Osteocyte (in vitro differentiated cells): ENCODE measurements around the gene KIF20B. TPM values are rescaled to one million over a fixed set of nuclear protein-coding genes. Genes with fewer than 3 reads are reported as not detected.
"Not testable (repeated sequence)": the region's sequence is repeated elsewhere in the genome, so short reads cannot be mapped to it uniquely, and the experiment has no call there.

Experiments
- DNase-seq: peaks from one replicate; pipeline ENCODE4 v3.0.0; 2021; ENCODE audit warnings: mixed read lengths; ENCODE audit not compliant: unreplicated experiment; ENCODE audit errors: extremely low spot score
- H3K27ac Mint-ChIP-seq: one replicate; pipeline ENCODE4 v1.8.0; 2021; ENCODE audit warnings: mild to moderate bottlenecking, mixed read lengths; ENCODE audit not compliant: unreplicated experiment
- H3K27me3 Mint-ChIP-seq: one replicate; pipeline ENCODE4 v1.8.0; 2021; ENCODE audit warnings: mixed read lengths; ENCODE audit not compliant: unreplicated experiment
- H3K36me3 Mint-ChIP-seq: one replicate; pipeline ENCODE4 v1.8.0; 2021; ENCODE audit warnings: mixed read lengths; ENCODE audit not compliant: unreplicated experiment
- H3K4me1 Mint-ChIP-seq: one replicate; pipeline ENCODE4 v1.8.0; 2021; ENCODE audit warnings: mixed read lengths; ENCODE audit not compliant: unreplicated experiment
- H3K4me3 Mint-ChIP-seq: one replicate; pipeline ENCODE4 v1.8.0; 2021; ENCODE audit warnings: mild to moderate bottlenecking, moderate library complexity, mixed read lengths; ENCODE audit not compliant: unreplicated experiment
- H3K9me3 Mint-ChIP-seq: one replicate; pipeline ENCODE4 v1.8.0; 2021; ENCODE audit warnings: mixed read lengths; ENCODE audit not compliant: unreplicated experiment
- total RNA-seq: library from RNA; stranded (reverse); gene quantifications from 2 replicates; pipeline ENCODE4 v1.2.1, GENCODE V29; 2021
- TF ChIP-seq, protein P1 (sequence below): fragments of 200-600 bp; sonication (generic); IDR thresholded peaks from 2 replicates; pipeline ENCODE4 v1.5.0; 2021; ENCODE audit warnings: antibody characterized with exemption, mild to moderate bottlenecking, moderate library complexity

KIF20B gene
- total RNA-seq, 1 donor from 2014 or later: 9.9 TPM

DNA sequence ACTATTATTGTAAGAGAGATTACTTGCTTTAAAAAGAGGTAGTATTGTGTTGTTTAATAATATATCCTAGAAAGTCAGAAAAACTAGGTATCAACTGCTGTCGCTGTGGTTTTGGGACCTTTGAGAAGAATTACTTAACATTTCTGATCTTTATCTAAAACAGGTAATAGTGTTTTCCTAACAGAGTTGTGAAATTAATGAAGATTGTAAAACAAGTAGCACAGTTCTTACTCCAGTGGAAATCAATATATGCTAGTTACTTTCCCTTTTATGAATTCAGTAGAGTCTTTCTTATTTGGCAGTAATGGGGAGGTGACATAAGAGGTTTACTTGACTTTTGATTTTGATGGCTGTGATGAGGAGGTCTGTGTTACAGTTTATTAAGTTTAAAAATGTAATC lies 58.1 kb downstream of the KIF20B start:
- H3K4me1 Mint-ChIP-seq: no peaks in the 10 kb centered on the region
- no peaks in the 10 kb centered on the region for H3K27me3 Mint-ChIP-seq
- DNase-seq: no peak
- H3K27ac Mint-ChIP-seq: no peak overlapping the region
- TF ChIP-seq, protein P1, sequence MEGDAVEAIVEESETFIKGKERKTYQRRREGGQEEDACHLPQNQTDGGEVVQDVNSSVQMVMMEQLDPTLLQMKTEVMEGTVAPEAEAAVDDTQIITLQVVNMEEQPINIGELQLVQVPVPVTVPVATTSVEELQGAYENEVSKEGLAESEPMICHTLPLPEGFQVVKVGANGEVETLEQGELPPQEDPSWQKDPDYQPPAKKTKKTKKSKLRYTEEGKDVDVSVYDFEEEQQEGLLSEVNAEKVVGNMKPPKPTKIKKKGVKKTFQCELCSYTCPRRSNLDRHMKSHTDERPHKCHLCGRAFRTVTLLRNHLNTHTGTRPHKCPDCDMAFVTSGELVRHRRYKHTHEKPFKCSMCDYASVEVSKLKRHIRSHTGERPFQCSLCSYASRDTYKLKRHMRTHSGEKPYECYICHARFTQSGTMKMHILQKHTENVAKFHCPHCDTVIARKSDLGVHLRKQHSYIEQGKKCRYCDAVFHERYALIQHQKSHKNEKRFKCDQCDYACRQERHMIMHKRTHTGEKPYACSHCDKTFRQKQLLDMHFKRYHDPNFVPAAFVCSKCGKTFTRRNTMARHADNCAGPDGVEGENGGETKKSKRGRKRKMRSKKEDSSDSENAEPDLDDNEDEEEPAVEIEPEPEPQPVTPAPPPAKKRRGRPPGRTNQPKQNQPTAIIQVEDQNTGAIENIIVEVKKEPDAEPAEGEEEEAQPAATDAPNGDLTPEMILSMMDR: no peak
- no peak overlapping the region for H3K4me3 Mint-ChIP-seq
- H3K36me3 Mint-ChIP-seq: peaks cover 15% of the 10 kb centered on the region
- H3K9me3 Mint-ChIP-seq: peaks cover 4% of the 10 kb centered on the region

DNA sequence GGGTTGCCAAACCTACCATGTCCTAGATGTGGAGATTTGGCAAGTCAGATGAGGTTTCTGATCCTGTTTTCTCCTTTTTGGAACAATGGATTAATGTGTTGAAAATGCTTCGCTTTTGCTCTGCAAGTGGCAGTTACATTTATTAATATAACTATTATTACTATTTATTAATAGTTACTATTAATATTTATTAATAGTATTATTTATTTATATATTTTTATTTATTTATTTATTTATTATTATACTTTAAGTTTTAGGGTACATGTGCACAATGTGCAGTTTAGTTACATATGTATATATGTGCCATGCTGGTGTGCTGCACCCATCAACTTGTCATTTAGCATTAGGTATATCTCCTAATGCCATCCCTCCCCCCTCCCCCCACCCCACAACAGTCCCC lies 62.3 kb downstream of the KIF20B start:
- not testable (repeated sequence) for H3K27me3 Mint-ChIP-seq, H3K4me1 Mint-ChIP-seq, H3K4me3 Mint-ChIP-seq, H3K9me3 Mint-ChIP-seq, DNase-seq, H3K27ac Mint-ChIP-seq
- H3K36me3 Mint-ChIP-seq: peaks cover 21% of the 10 kb centered on the region

DNA sequence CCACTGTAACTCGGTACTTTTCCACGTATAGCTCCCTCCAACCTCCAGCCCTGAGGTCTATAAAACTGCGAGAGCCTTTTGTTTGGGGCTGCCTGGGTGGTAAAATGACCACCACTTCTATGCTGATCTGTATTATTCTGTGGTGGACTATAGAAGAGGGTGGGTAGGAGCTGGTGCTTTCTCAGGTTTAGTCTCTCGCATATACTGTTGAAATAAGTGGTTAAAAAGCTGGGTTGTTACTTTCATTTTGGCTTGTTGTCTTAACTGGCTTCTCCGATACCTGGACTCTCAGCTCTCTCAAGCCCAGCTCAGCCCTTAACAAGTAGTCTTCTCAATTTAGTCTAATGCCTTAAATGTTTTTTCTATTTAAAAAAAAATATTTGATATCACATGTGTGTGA lies 70.3 kb downstream of the KIF20B start:
- Mint-ChIP-seq H3K4me1 (peaks cover 3% of the 10 kb centered on the region), H3K27me3 (no peaks in the 10 kb centered on the region), H3K27ac (peak overlapping the region; percentile 10), H3K36me3 (peaks cover 25% of the 10 kb centered on the region), H3K4me3 (no peak overlapping the region), H3K9me3 (peaks cover 8% of the 10 kb centered on the region)
- no peak for DNase-seq
- TF ChIP-seq, protein P1: no peak

DNA sequence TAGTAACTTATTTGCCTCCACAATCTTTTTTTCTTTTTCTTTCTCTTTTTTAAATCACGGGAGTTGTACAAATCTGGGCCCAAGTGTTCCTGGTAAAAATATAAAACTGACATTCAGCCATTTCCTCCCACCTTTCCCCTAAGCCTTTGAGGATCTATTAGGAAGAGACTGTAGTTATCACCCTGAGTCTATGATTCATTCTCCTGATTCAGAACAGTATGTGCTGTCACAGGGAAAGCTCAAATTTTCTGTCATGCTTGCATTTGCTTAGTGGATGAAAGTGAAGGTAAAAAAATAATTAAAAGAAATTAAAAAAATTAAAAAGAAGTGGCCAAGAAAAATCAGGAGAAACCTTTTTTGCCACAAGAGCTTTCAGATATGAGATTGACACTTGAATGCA lies 71.7 kb downstream of the KIF20B start:
- Mint-ChIP-seq H3K4me1 (peaks cover 3% of the 10 kb centered on the region), H3K4me3 (no peak overlapping the region), H3K27ac (no peak overlapping the region), H3K9me3 (peaks cover 8% of the 10 kb centered on the region), H3K27me3 (no peaks in the 10 kb centered on the region), H3K36me3 (peaks cover 25% of the 10 kb centered on the region)
- TF ChIP-seq, protein P1: no peak
- DNase-seq: no peak

DNA sequence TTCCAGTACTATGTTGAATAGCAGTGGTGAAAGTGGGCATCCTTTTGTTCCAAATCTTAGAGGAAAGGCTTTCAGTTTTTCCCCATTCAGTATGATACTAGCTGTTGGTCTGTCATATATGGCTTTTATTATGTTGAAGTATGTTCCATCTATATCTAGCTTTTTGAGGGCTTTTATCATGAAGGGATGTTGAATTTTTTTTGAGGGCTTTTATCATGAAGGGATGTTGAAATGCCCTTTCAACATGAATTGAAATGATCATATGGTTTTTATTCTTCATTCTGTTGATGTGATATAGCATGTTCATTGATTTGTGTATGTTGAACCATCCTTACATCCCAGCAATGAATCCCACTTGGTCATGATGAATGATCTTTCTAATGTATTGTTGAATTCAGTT lies 75.3 kb downstream of the KIF20B start:
- TF ChIP-seq, protein P1: no peak
- H3K4me3 Mint-ChIP-seq: no peak overlapping the region
- peaks cover 8% of the 10 kb centered on the region for H3K9me3 Mint-ChIP-seq

DNA sequence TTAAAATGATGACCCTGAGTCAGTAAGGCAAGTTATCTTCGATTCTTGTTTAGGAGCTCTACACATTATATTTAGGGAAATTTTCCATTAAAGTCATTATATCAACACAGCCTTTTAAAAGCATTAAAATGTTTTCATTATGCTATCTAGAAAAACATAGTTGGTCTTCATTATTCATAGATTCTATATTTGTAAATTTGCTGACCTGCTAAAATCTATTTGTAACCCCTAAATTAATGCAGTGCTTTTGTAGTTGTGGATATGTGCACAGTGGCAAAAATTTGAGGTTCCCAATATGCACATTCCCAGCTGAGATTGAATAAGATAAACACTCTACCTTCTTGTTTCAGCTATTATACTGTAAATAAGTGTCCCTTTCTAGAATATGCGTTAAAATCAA lies 81.1 kb downstream of the KIF20B start:
- TF ChIP-seq, protein P1: no peak

More for the DNA sequence above, 75.3 kb downstream of the KIF20B start:
- no peak for DNase-seq
- Mint-ChIP-seq H3K4me1 (peaks cover 3% of the 10 kb centered on the region), H3K27me3 (no peaks in the 10 kb centered on the region), H3K36me3 (peaks cover 21% of the 10 kb centered on the region), H3K27ac (no peak overlapping the region)

More for the DNA sequence above, 81.1 kb downstream of the KIF20B start:
- H3K9me3 Mint-ChIP-seq: no peaks in the 10 kb centered on the region
- no peaks in the 10 kb centered on the region for H3K27me3 Mint-ChIP-seq
- H3K4me3 Mint-ChIP-seq: no peak overlapping the region
- peaks cover 14% of the 10 kb centered on the region for H3K4me1 Mint-ChIP-seq
- no peak for DNase-seq
- H3K36me3 Mint-ChIP-seq: no peaks in the 10 kb centered on the region
- H3K27ac Mint-ChIP-seq: no peak overlapping the region
